ENCODE data around the gene MKKS.

GRCh38 chr20:10360878-10361277, 73.1 kb downstream of the MKKS start:
- TF ChIP-seq CTCF (IDR thresholded peaks at IDR 0.05; ENCODE audit: low read depth, low read length) (no peak), POLR2A (IDR thresholded peaks at IDR 0.05; ENCODE audit: extremely low read depth, insufficient read length) (no peak), MYC (IDR thresholded peaks at IDR 0.05; ENCODE audit: low read depth, low read length) (no peak)
- TF ChIP-seq, protein P1, sequence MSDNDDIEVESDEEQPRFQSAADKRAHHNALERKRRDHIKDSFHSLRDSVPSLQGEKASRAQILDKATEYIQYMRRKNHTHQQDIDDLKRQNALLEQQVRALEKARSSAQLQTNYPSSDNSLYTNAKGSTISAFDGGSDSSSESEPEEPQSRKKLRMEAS (IDR thresholded peaks at IDR 0.05; ENCODE audit: low read depth, low read length), result no peak

Measured in NB4 (cell line).